GM12891 (cell line): ENCODE data around the gene MRPL20.

Experiments used
- PAX5 ChIP-seq: IDR thresholded peaks from 2 replicates; pipeline ENCODE4 v1.6.1; 2011; ENCODE audit warnings: low read length, moderate library complexity, mild to moderate bottlenecking; ENCODE audit not compliant: insufficient read depth, severe bottlenecking
- POLR2A ChIP-seq: IDR thresholded peaks from 2 replicates; pipeline ENCODE4 v1.6.1; 2011; ENCODE audit warnings: low read depth, low read length, control low read depth
- POLR2AphosphoS5 ChIP-seq: IDR thresholded peaks from 2 replicates; pipeline ENCODE4 v1.6.1; 2011; ENCODE audit warnings: low read depth, low read length, control low read depth
- POU2F2 ChIP-seq: IDR thresholded peaks from 2 replicates; pipeline ENCODE4 v1.6.1; 2011; ENCODE audit warnings: low read depth, mild to moderate bottlenecking, control low read depth, low read length, moderate library complexity
- TAF1 ChIP-seq: IDR thresholded peaks from 2 replicates; pipeline ENCODE4 v1.6.1; 2011; ENCODE audit warnings: low read depth, low read length, control low read depth

- TF ChIP-seq POLR2A (no peak), PAX5 (no peak), POLR2AphosphoS5 (no peak), TAF1 (no peak), POU2F2 (no peak)
Observed at GRCh38 chr1:1437904-1438376, 30.8 kb upstream of the MRPL20 start.
